HFFc6 (cell line): ENCODE data around the gene NOS3. TPM values are rescaled to one million over a fixed set of nuclear protein-coding genes. Genes with fewer than 3 reads are reported as not detected.
A peak's percentile ranks its signal among the peaks of the same experiment; 100 is the strongest.

Experiments used
- DNase-seq: peaks from one replicate; pipeline ENCODE4 v3.0.0-alpha.2; 2018
- H3K27ac Mint-ChIP-seq: 2 replicates; pipeline ENCODE4 v1.8.0; 2020; ENCODE audit warnings: mild to moderate bottlenecking, mixed read lengths
- H3K27me3 Mint-ChIP-seq: 2 replicates; pipeline ENCODE4 v1.8.0; 2021; ENCODE audit warnings: mild to moderate bottlenecking, moderate library complexity, mixed read lengths; ENCODE audit not compliant: insufficient read depth
- H3K36me3 Mint-ChIP-seq: 2 replicates; pipeline ENCODE4 v1.8.0; 2021; ENCODE audit warnings: low read depth, mixed read lengths
- H3K4me1 Mint-ChIP-seq: 2 replicates; pipeline ENCODE4 v1.8.0; 2020; ENCODE audit warnings: low read depth, mixed read lengths
- H3K4me3 Mint-ChIP-seq: 2 replicates; pipeline ENCODE4 v1.8.0; 2020; ENCODE audit warnings: mild to moderate bottlenecking, moderate library complexity, mixed read lengths
- H3K9me3 Mint-ChIP-seq: 2 replicates; pipeline ENCODE4 v1.8.0; 2020; ENCODE audit warnings: mild to moderate bottlenecking, mixed read lengths
- CTCF ChIP-seq: fragments of 200-600 bp; sonication (generic); IDR thresholded peaks from 2 replicates; pipeline ENCODE4 v1.5.0; 2021; ENCODE audit warnings: antibody characterized with exemption, mild to moderate bottlenecking
- total RNA-seq, 6 experiments: library from RNA; stranded (reverse); fragmentation: NEBNext Ultra II Directional; extraction: Animal tissue kit (Norgen Biotek cat#: 25700); gene quantifications; 2 replicates in 1 of 6; 3 replicates in 5 of 6; pipeline ENCODE4 v1.2.3, GENCODE V29; 2021

Gene NOS3
- total RNA-seq, 6 experiments from 2014 or later, result 0.55 to 3.0 (median 2.0) TPM

- H3K4me3 Mint-ChIP-seq, result no peak overlapping the region
- TF ChIP-seq CTCF, result no peak
- peaks cover 2% of the 10 kb centered on the region for H3K27me3 Mint-ChIP-seq
- H3K9me3 Mint-ChIP-seq, result no peaks in the 10 kb centered on the region
- H3K27ac Mint-ChIP-seq, result peak overlapping the region; percentile 51
- DNase-seq, result peak; percentile 48
- no peaks in the 10 kb centered on the region for H3K36me3 Mint-ChIP-seq
- H3K4me1 Mint-ChIP-seq, result peaks cover 14% of the 10 kb centered on the region
Observed at GRCh38 chr7:151046603-151047573, 56.1 kb downstream of the NOS3 start.

- TF ChIP-seq CTCF, result no peak
- H3K36me3 Mint-ChIP-seq, result no peaks in the 10 kb centered on the region; the same call in 1 of the 2 replicates
- peaks cover 14% of the 10 kb centered on the region for H3K4me1 Mint-ChIP-seq
- H3K9me3 Mint-ChIP-seq, result no peaks in the 10 kb centered on the region
- H3K27me3 Mint-ChIP-seq, result peaks cover 2% of the 10 kb centered on the region
- peak within 1 kb of the TSS; percentile 51 for H3K27ac Mint-ChIP-seq
- no peak within 1 kb of the TSS for H3K4me3 Mint-ChIP-seq
- no peak for DNase-seq
Observed at GRCh38 chr7:151047976-151048815, 57.4 kb downstream of the NOS3 start, which contains the start of gene ASIC3. Gene ASIC3 (plus strand): TSS chr7:151048531. CDS start chr7:151048886, 355 bp downstream.

- TF ChIP-seq CTCF, result no peak
Observed at GRCh38 chr7:151048911-151049463, 58.2 kb downstream of the NOS3 start.

GRCh38 chr7:151051108-151051507 lies 60.3 kb downstream of the NOS3 start:
- DNase-seq, result peak; percentile 36
- Mint-ChIP-seq H3K4me1 (peaks cover 15% of the 10 kb centered on the region), H3K27ac (no peak overlapping the region), H3K27me3 (peaks cover 2% of the 10 kb centered on the region; the same call in 1 of the 2 replicates), H3K9me3 (no peaks in the 10 kb centered on the region), H3K36me3 (no peaks in the 10 kb centered on the region; the same call in 1 of the 2 replicates), H3K4me3 (no peak overlapping the region)
- TF ChIP-seq CTCF, result no peak

More at GRCh38 chr7:151048911-151049463, 58.2 kb downstream of the NOS3 start:
- Mint-ChIP-seq H3K4me3 (no peak overlapping the region), H3K27me3 (peaks cover 2% of the 10 kb centered on the region), H3K9me3 (no peaks in the 10 kb centered on the region), H3K27ac (no peak overlapping the region), H3K36me3 (no peaks in the 10 kb centered on the region; the same call in 1 of the 2 replicates), H3K4me1 (peaks cover 14% of the 10 kb centered on the region)
- no peak for DNase-seq

- no peaks in the 10 kb centered on the region for H3K27me3 Mint-ChIP-seq
- no peaks in the 10 kb centered on the region for H3K9me3 Mint-ChIP-seq
Observed at GRCh38 chr7:151053096-151053495, 62.3 kb downstream of the NOS3 start.

More at GRCh38 chr7:151053096-151053495, 62.3 kb downstream of the NOS3 start:
- no peak for DNase-seq
- Mint-ChIP-seq H3K4me3 (no peak overlapping the region), H3K4me1 (peaks cover 17% of the 10 kb centered on the region), H3K27ac (no peak overlapping the region), H3K36me3 (no peaks in the 10 kb centered on the region; the same call in 1 of the 2 replicates)
- no peak for TF ChIP-seq CTCF
